ENCODE results near the gene ZCCHC17. TPM values are rescaled to one million over a fixed set of nuclear protein-coding genes. Genes with fewer than 3 reads are reported as not detected.
"Not testable (repeated sequence)": the region's sequence is repeated elsewhere in the genome, so short reads cannot be mapped to it uniquely, and the experiment has no call there.

ZCCHC17 gene
- total RNA-seq, 4 donors from 2014 or later = 23.3 to 36.8 (median 25.0) TPM

GRCh38 chr1:31259746-31260145 is 37.1 kb upstream of the ZCCHC17 start:
- no peaks in the 10 kb centered on the region for H3K36me3 ChIP-seq
- TF ChIP-seq POLR2A (IDR thresholded peaks at IDR 0.05) = no peak
- no peak for TF ChIP-seq CTCF (IDR thresholded peaks at IDR 0.05)

GRCh38 chr1:31261916-31262315 is 34.9 kb upstream of the ZCCHC17 start:
- Histone ChIP-seq H3K27ac (no peak overlapping the region), H3K4me3 (no peak overlapping the region), H3K36me3 (no peaks in the 10 kb centered on the region), H3K27me3 (no peaks in the 10 kb centered on the region), H3K9me3 (no peaks in the 10 kb centered on the region), H3K4me1 (no peaks in the 10 kb centered on the region)
- TF ChIP-seq POLR2A (IDR thresholded peaks at IDR 0.05) (no peak), CTCF (IDR thresholded peaks at IDR 0.05) (no peak)
- no peak for DNase-seq
- intact Hi-C loops (cut with DNase I; ENCODE audit: low total_unique reads) = no loop called here

More at GRCh38 chr1:31259746-31260145, 37.1 kb upstream of the ZCCHC17 start:
- Histone ChIP-seq H3K9me3 (no peaks in the 10 kb centered on the region), H3K4me3 (no peak overlapping the region), H3K4me1 (no peaks in the 10 kb centered on the region), H3K27ac (no peak overlapping the region), H3K27me3 (no peaks in the 10 kb centered on the region)
- DNase-seq = no peak
- intact Hi-C loops (cut with DNase I; ENCODE audit: low total_unique reads) = no loop called here

- intact Hi-C loops (cut with DNase I; ENCODE audit: low total_unique reads) = not testable (repeated sequence)
Measured at GRCh38 chr1:31262393-31262792, 34.4 kb upstream of the ZCCHC17 start.

GRCh38 chr1:31263408-31263807 is 33.4 kb upstream of the ZCCHC17 start:
- Histone ChIP-seq H3K27me3 (no peaks in the 10 kb centered on the region), H3K27ac (no peak overlapping the region), H3K9me3 (no peaks in the 10 kb centered on the region), H3K4me3 (no peak overlapping the region), H3K36me3 (no peaks in the 10 kb centered on the region), H3K4me1 (no peaks in the 10 kb centered on the region)
- intact Hi-C loops (cut with DNase I; ENCODE audit: low total_unique reads) = no loop called here
- no peak for DNase-seq
- TF ChIP-seq CTCF (IDR thresholded peaks at IDR 0.05) (no peak), POLR2A (IDR thresholded peaks at IDR 0.05) (no peak)

More at GRCh38 chr1:31262393-31262792, 34.4 kb upstream of the ZCCHC17 start:
- H3K9me3 ChIP-seq, H3K36me3 ChIP-seq, H3K27me3 ChIP-seq, H3K4me3 ChIP-seq, DNase-seq, H3K27ac ChIP-seq, H3K4me1 ChIP-seq: not testable (repeated sequence)

- no peak for DNase-seq
- Histone ChIP-seq H3K4me1 (no peaks in the 10 kb centered on the region), H3K27ac (no peak overlapping the region), H3K4me3 (no peak overlapping the region), H3K27me3 (no peaks in the 10 kb centered on the region), H3K36me3 (no peaks in the 10 kb centered on the region), H3K9me3 (no peaks in the 10 kb centered on the region)
- intact Hi-C loops (cut with DNase I; ENCODE audit: low total_unique reads) = no loop called here
- TF ChIP-seq POLR2A (IDR thresholded peaks at IDR 0.05) (no peak), CTCF (IDR thresholded peaks at IDR 0.05) (no peak)
Measured at GRCh38 chr1:31264790-31265386, 31.9 kb upstream of the ZCCHC17 start.

- Histone ChIP-seq H3K27ac (no peak overlapping the region), H3K9me3 (no peaks in the 10 kb centered on the region), H3K4me3 (no peak overlapping the region), H3K4me1 (no peaks in the 10 kb centered on the region), H3K36me3 (no peaks in the 10 kb centered on the region), H3K27me3 (no peaks in the 10 kb centered on the region)
- intact Hi-C loops (cut with DNase I; ENCODE audit: low total_unique reads) = no loop called here
- DNase-seq = no peak
- TF ChIP-seq POLR2A (IDR thresholded peaks at IDR 0.05) (no peak), CTCF (IDR thresholded peaks at IDR 0.05) (no peak)
Measured at GRCh38 chr1:31266547-31266946, 30.3 kb upstream of the ZCCHC17 start.
